ENCODE data around the gene FOXJ1.

- no peak for TF ChIP-seq CTCF (IDR thresholded peaks at IDR 0.05; ENCODE audit: insufficient read depth, low read length, poor library complexity, severe bottlenecking)
- TF ChIP-seq EZH2phosphoT487 (conservative IDR thresholded peaks at IDR 0.05; ENCODE audit: low read length), result no peak
Observed at GRCh38 chr17:76153640-76154039, 12.6 kb upstream of the FOXJ1 start.

All from SU-DHL-6 (cell line).